NCI-H1417 treated with DMSO at 0.1 percent for 48 hours (cell line): Measurements from ENCODE around the gene PRRG1.
"Not testable (repeated sequence)": the region's sequence is repeated elsewhere in the genome, so short reads cannot be mapped to it uniquely, and the experiment has no call there.

ENCODE experiments used
- DNase-seq: peaks from one replicate; lab custom pipeline; 2025; lab: John Stamatoyannopoulos, UW

The PRRG1 gene

GRCh38 chrX:37470711-37471110, 121.5 kb downstream of the PRRG1 start:
- DNase-seq, result no peak

DNA sequence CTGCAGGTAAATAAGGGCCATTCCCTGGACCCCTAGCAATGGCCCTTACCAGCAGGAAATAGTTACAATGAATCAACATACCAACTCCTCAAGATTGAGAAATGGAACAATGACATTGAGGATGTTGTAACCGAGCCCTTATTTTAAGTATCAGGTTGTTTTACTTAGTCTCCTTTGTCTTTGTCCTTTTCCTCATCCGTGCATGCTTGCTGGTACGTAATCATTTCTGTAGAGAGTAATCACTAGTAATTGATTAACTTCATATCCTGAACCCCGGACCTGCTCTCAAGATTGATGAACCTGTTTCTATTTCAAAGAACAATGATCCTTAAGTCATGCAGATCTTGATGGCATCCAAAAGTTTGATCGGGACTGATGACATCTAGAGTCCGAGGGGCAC, 123.7 kb downstream of the PRRG1 start:
- DNase-seq, result no peak

DNA sequence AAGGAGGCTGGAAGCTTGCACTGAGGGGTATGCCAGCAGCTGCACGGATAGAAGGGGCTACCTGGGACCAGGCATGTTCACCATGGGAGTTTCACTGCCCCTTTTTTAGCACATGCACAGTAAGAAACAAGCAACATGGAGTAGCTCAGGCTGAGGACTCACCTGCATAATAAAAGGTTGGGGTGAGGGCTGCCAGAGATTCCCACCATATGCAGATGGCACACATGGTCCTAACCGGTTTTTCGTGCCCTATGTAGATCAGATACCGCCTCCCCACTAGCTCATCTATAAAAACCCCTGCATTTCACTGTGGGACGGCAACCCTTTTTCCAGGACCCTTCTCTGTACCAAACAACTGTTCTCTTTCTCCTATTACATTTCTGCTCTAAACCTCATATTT, 125.3 kb downstream of the PRRG1 start:
- no peak for DNase-seq

DNA sequence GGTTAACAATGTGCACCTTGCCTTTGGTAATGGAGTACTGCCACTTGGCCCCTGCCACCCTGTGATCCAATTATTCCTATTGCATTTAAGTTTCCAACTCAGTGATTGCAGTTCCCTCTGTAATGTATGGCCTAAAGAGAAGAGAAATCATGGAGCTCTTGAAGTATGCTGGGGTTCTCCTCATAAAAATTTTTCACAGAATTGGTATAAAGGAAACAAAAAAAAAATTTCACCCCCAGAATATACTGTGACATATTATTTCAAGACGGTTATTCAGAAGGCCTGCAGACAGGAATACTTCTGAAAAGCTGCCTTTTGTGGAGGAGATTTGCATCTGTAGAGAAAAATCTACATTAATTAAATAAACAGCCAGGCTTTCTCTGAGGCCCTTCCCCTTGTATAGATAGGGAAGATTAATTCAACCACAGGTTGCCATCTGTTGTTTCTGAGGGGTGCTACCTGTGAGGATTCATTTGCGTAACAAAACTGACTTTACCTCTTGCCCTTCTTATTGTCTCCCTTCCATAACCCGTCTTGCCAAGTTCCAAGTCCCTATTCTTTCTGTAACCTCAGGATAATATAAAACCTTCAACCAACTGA, 127.5 kb downstream of the PRRG1 start:
- no peak for DNase-seq

DNA sequence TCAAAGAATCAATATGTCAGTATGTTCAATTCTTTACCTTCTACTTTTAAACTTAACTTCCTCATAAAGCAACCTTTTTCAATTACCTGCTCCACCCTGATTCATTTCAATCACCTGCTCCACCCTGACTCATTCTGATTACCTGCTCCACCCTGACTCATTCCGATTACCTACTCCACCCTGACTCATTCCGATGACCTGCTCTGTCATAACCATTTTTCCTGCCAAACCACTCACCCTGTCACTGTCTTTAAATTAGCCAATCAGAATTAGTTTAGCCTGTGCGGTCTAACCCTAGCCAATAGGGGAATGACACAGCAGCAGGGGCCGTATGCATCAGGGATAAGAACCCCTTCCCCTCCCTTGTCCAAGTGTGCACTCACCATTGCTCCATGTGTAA, 135.2 kb downstream of the PRRG1 start:
- not testable (repeated sequence) for DNase-seq

DNA sequence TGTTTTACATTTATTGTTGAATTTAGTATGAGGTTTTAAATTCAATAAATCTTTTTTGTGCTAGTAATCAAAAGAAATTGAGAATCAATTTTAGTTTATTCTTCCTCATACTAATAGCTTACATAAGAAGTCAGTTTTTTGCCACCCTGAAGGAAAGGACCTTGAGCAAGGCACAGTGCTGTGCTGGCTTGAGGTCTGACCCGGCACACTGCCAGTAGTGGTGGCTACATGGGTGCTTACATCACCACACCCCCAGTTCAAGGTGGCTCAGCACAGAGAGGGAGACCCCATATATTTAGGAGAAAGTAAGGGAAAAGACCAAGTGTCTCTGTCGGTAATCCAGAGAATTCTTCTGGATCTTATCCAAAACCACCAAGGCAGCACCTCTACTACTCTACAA, 136.3 kb downstream of the PRRG1 start:
- no peak for DNase-seq

GRCh38 chrX:37487271-37487670, 138.1 kb downstream of the PRRG1 start:
- DNase-seq, result no peak

DNA sequence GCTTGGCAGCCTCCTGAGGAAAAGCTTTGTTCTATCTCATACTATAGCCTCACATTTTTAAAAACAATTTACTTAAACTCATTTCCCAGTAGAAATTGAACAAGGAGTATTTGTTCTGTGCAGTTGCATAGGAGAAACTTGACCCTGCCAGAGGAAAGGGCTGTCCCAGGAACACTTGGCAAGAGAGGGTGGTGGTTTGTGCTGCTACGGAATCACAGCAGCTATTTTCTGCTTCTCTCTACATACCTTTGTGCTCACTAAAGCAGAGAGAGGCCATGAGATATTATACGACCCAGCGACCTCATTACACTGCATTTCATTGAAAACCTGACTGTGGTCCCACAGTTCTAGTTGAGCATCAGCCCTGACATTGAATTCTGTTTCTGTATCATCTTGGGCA, 139.2 kb downstream of the PRRG1 start:
- no peak for DNase-seq

DNA sequence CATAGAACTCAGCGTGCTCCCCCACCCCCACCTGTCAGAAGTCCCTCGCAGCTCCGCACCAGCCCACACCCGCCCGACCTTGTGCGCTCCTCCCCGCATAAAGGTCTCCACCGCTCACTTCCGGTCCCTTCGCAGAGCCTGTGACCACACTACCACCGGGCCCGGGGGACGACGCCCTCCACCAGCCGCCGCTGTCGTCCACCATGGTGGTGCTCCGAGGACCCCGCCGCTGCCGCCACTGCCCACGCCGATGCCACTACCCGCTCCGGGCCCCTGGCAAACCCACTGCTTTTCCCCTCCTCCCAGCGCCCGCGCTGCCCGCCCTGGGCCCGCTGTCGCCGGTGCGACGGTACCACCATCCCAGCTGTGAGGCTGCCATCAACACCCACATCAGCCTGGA, 142.5 kb downstream of the PRRG1 start:
- no peak for DNase-seq

GRCh38 chrX:37495760-37496159, 146.6 kb downstream of the PRRG1 start:
- DNase-seq, result not testable (repeated sequence)

DNA sequence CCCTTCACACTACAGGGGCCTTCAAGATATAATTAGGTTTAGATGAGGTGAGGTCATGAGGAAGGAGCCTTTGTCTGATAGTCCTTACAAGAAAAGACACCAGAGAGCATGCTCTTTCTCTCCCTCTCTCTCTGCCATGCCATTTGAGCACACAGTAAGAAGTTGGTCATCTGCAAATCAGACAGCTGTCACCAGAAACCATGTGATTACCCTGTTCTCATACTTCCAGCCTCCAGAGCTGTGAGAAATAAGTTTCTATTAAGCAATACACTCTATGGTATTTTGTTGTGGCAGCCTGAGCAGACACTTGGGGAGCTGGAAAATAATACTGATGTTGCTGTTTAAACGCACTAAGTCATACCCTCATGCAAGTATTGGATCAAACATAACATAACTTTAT, 148.0 kb downstream of the PRRG1 start:
- not testable (repeated sequence) for DNase-seq

GRCh38 chrX:37498323-37498722, 149.2 kb downstream of the PRRG1 start:
- not testable (repeated sequence) for DNase-seq

DNA sequence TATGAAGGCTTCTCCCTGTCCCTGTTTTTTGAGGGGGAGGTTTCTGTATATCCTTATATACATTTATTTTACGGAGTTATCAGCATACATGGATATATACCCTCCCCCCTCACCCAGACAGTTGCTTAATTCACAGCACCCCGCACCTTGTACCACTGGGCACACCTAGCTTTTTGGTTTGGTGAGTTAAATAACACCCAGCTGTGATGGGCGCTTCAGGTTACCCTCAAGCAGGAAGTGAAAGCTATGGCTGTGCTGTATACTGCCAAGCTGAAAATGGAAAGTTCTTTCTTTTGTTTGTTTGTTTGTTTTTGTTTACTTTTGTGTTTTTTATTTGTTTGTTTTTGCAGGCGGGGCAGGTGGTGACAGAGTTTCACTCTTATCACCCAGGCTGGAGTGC, 150.5 kb downstream of the PRRG1 start:
- not testable (repeated sequence) for DNase-seq

DNA sequence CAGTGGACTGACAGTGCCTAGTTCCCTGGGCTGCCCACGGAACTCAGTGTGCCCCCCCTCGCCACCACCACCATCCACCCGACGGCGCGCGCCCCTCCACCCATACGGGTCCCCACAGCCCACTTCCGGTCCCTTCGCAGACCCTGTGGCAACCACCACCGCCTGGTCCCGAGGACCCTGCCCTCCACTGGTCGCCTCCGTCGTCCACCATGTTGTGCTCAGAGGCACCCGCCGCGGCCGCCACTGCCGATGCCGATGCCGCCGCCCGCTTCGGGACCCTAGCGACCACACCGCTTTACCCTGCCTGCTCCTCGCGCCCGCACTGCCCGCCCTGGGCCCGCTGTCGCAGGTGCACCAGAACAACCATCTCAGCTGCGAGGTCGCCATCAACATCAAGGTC, 155.8 kb downstream of the PRRG1 start:
- no peak for DNase-seq
